GM18505 (cell line): ENCODE data around the gene FNDC5.

Experiments used
- ATAC-seq: cut with Tn5 transposase; IDR thresholded peaks from one replicate; pipeline ENCODE4 v1.9.1; 2021; ENCODE audit not compliant: unreplicated experiment
- POLR2A ChIP-seq: IDR thresholded peaks from 4 replicates; pipeline ENCODE4 v1.6.1; 2011; ENCODE audit warnings: borderline replicate concordance; ENCODE audit not compliant: insufficient read depth, insufficient read length; ENCODE audit errors: extremely low read depth

FNDC5 gene

DNA sequence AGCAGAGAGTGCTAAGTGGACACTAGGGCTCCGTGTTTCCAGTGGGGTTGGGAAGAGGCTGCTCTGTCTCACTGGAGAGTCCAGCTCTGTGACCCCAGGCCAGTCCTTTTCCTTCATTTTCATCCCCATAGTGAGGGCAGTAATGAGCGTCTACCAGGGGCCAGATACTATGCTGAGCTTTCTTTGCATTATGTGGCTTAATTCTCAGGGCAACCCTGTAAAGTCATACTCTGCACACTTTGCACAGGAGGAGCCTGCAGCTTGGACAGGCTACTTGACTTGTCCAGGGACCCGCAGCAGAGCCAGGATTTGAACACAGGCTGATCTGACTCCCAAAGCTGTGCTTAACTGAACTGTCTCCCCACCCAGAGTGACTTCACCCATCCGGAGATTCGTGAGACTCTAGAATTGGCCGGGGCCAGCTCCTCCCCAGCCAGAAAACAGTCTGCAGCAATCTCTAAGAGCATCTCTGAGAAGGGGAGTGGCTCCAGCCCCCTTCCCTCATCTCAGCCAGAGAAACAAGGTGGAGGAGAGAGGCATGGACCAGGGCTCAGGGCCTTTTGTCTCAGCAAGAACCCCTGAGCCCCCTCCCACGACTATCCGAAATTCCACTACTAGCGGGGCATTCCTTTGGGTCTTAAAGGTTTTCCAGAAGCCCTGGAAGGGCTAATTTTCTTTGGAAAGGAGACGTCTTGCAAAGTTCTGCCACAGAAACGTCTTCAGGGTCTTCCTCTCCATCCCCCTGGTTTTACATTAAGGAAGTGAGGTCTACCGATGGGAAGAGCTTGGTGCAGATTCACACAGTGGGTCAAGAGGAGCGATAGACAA is 866 bp upstream of the FNDC5 start:
- TF ChIP-seq POLR2A, result no peak
- no peak for ATAC-seq

DNA sequence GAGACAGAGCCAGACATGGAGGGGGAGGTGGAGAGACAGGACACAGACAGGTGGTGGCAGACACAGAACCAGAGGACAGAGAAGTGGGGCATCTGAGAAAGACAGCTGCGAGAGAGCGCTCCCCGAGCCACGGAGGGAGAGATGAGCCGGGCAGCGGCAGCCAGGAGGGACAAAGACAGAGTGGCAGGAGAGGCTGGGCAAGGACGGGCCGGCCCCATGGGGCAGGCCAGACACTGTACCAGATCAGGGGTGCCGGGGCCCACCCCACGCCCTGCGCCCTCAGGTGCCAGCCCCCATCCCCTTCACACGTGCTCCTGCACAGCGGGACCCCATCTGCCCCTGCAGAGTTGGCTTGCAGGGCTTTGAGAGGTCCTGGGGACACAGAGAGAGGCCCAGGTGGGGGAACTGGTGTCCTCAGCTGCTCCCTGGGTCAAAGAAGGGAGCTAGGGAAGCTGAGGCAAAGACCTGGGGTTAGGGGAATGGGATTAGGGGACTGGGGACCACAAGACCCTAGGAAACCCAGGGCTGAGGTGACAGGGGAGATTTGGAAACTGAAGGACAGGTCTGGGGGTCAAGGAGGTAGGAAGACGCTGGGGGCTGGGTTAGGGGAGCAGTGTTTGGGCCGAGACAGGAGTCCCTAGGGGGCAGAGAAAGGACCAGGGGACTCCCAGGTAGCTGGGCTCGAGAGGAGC is 643 bp downstream of the FNDC5 start:
- ATAC-seq, result no peak
- TF ChIP-seq POLR2A, result no peak

DNA sequence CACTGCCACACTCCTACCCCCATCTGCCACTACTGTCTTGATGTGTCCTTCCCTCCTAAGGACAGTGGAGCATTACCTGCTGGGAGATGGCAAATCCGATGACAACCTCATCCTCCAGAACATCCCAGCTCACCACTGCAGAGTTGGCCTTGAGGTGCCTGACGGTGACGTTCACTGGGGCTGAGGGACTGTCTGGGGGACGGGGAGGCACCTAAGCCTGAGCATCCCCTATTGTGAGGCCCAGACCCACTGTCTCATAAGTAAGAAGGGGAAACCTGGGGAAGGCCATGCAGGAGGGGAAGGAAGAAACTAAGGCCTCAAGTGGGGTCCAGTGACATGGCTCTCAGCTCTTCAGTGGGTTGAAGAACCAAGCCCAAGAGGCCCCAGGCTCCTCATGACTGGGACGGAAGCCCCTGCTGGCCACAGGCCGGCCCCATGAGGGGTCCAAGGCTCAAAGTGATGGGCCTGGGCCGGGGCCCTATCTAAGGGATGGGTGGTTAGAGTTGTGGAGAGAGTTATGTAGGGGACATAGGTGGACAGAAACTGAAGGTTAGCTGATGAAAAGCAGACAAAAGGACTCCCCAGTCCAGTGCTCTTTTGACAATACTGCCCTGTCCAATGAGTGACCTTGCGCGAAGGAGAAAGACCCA is 1.8 kb downstream of the FNDC5 start:
- no peak for ATAC-seq
- TF ChIP-seq POLR2A, result no peak

DNA sequence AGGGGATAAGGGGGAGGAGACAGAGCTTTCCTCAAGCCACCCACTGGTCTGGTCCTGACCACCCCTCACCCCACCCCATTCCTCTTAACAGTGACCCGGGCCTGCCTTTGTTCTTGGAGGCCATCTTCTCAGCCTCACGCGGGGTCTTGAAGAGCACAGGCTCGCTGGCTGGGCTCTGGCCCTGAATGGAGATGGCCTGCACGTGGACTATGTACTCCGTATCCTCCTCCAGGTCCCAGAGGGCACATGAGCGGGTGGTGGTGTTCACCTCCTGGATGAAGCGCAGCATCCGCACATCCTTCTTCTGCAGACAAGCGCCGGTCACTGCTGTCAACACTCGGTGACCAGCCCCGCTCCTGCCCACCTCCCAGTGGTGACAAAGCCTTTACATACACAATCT is 2.6 kb downstream of the FNDC5 start:
- no peak for TF ChIP-seq POLR2A
- ATAC-seq, result no peak

DNA sequence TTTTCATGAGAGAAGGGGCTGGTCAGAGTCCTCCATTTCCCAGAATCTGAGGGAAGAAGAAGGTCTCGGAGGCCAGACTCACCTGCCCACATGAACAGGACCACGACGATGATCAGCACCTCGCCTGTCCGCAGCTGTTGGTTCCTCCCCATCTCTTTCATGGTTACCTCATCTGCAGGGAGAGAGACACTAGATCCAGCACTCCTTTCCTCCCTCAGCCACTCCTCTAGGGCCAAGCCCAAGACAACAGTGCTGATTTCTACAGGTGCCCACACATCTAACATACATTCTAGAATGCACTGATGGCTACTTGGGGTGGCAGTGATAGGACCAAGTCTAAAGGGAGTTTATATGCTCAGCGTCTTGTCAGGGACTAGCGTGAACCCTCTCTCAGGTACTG is 3.0 kb downstream of the FNDC5 start:
- no peak for TF ChIP-seq POLR2A
- ATAC-seq, result no peak

DNA sequence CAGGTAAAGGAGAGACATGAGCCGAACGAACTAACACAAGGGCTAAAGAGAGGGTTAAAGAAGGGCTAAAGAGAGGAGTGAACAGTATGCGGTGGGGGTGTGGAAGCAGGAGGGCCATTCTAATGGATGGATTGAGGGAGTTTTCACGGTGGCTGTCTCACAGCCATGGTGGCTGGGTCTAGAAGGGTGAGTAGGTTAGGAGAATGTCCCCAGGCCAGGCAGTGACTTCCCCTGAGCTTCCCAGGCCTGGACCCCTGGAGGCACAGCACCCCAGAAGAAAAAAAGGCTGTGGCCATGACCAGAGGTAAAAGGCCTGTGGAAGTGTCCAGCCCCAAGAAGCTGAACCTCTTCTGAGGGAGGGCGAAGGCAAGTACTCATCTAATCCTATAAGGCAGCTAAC is 3.6 kb downstream of the FNDC5 start:
- ATAC-seq, result no peak

DNA sequence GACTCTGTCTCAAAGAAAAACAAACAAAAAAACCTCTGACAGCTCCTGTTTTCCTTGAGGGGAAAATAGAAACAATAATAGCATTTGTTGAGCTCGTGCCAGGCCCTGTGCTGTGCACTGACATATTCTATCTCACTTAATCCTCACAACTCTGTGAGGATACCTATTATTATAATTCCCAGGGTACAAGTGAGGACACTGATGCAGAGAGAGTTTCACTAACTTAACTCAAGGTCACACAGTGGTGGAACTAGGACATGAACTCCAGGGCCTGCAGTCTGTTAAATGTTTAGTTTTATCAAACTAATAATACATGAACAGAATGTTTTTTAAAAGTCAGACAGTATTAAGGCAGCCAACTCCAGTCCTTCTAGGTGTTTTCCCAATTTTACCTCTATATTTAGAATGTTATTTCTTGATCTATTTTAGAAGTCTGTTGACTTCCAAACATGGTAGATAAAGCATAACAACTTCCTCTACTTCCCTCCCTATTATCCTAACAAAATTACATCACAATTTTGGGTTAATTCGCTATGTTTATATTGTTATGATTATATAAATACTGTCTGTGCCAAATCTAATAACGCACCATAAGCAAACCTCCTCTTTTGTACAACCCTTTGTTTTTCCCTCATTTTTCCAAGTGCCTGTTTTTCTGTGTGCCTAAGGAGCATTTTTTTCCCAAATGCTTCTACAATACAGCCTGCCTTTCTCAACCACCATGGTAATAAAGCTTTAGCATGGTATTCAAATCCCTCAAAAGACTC is 4.9 kb downstream of the FNDC5 start:
- no peak for ATAC-seq
- no peak for TF ChIP-seq POLR2A

More for the DNA sequence above, 3.6 kb downstream of the FNDC5 start:
- no peak for TF ChIP-seq POLR2A

DNA sequence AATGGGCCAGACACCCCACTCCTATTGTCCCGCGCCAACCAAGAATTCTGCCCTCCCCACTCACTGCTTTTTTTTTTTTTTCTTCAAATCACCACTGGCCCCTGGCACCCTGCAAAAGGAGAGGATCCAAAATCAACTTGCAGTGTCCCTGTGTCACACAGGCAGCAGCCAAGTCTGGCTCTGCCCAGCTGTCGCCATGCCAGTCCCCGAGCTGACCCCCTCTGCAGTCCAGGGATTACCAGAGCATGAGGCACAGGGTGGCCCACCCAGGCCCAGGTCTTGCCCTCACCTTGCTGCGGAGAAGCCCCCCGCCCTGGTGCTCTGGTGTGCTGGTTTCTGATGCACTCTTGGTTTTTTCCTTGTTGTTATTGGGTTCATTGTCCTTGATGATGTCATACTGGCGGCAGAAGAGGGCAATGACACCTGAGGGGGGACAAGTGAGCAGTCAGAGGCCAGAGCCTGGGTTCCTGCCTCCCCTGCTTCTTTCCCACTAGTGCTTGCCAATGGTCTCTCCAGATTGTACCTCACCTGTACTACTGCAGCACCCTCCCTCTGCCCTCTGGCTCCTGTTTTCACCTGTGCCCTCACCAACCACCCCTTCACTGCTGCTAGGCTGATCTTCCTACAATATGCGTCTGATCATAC is 6.2 kb downstream of the FNDC5 start:
- TF ChIP-seq POLR2A, result no peak
- ATAC-seq, result no peak

DNA sequence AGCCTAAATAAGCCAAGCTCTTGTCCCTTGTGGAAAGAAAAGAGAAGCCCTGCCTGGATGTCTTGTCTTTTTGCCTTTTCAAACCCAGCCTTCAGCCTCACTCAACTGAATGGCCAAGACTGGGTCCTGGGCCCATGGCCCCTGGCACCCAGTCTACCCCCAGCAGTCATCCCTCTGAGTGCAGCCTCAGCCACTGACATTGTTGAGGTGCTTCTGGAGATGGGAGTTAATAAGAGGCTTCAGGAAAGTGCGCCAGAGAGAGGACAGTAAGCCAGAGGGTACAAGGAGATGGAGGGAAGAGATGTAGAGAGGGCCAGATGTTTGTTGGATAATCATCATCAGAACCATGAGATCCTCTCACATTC is 6.8 kb downstream of the FNDC5 start:
- no peak for ATAC-seq

DNA sequence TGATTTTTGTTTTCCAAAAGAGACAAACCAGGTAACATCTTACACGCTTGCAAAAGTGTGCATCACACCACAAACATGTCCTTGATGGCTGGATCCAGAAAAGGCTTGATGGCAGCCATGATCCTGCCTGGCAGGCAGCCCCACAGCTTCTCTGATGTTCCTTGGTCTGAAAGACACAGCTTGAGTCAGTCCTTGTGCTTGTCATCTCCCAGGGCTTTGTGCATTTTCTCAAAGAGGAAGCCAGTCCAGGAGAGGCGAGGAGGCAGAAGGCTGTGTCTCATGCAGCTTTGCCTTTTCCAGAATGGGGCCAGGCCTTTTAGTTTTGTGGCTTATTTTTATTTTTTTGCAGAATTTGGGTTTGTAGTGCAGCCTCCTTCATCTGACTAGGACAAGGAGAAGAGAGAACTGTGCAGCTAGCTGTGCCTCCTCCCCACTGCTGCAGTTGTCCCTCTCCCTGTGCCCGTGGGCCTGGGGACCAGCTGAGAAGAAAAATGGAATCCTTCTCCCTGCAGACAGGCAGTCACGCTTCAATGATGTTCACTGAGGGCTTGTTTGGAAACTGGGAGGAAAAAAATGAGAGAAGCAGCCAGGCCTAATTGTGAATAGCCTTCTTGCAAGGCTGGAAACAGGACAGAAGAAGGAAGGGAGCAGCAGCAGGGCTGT is 7.4 kb downstream of the FNDC5 start:
- ATAC-seq, result no peak
- TF ChIP-seq POLR2A, result no peak

More for the DNA sequence above, 6.8 kb downstream of the FNDC5 start:
- TF ChIP-seq POLR2A, result no peak

DNA sequence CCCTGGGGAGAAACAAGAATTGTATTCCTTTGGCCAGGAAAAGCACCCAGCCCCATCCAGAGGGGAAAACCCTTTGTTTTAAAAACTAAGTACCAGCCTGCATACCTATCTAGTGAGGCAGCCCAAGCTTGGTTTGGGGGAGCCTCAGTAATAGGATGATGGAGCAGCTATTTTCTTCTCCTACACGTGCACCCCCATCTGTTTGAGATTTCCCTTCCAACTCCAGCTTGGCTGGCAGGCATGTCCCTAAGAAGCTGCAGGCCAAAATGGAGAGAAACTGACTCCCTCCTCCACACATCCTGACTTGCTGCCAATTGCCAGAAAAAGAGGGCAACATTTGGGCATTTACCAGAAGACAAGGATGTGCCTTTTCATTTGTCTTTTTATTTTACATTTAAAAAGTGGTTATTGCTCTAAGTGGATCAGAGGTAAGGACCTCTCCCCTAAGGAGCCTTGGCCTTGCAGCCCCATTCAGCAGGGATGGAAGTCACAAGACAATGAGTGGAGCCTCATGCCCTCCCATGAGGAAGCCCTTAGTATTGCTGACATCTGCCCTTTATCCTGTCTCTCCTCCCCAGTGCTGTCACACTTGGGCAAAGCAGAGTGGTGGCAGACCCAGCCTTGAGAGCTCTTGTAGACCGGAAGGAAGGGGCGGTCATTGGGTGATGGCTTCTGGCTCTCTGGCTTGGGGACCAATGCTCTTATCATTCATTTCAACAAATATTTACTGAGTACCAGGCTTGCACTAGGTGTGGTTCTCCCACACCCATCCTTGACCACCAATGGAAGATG is 8.6 kb downstream of the FNDC5 start:
- ATAC-seq, result no peak
- TF ChIP-seq POLR2A, result no peak
